H1 (cell line): ENCODE results near the gene ECEL1. TPM values are rescaled to one million over a fixed set of nuclear protein-coding genes. Genes with fewer than 3 reads are reported as not detected.
A peak's percentile ranks its signal among the peaks of the same experiment; 100 is the strongest.

Experiments
- CTCF ChIA-PET: fragments of 300-600 bp; sonication (Branson Sonifier 250); formaldehyde crosslinking; loops from one replicate; lab custom pipeline; 2021; ENCODE audit not compliant: partially characterized antibody; lab: Charles Lee
- POLR2A ChIA-PET: fragments of 300-600 bp; sonication (Branson Sonifier 250); formaldehyde crosslinking; loops from one replicate; lab custom pipeline; 2021; ENCODE audit warnings: inconsistent platforms; ENCODE audit not compliant: partially characterized antibody; lab: Charles Lee
- DNase-seq, 2 experiments: peaks; one replicate each; pipeline versions ENCODE4 v3.0.0 to v3.0.0-alpha.2; 2010 to 2022; ENCODE audit warnings: low spot score in 2 of 2, low read depth in 1 of 2, mixed read lengths in 1 of 2
- FAIRE-seq: peaks from 2 replicates; lab custom pipeline; 2011; peaks lifted over from hg19 to GRCh38; lab: Jason Lieb, UNC
- H2AFZ ChIP-seq: 2 replicates; pipeline ENCODE4 v1.8.1; 2012; ENCODE audit warnings: low read length, inconsistent platforms
- H2AK5ac ChIP-seq: 2 replicates; pipeline ENCODE4 v1.6.1; 2013; ENCODE audit warnings: low read depth, low read length
- H2BK120ac ChIP-seq: replicated peaks from 2 replicates; pipeline ENCODE3; 2013; ENCODE audit warnings: low read depth, low read length, inconsistent platforms
- H2BK12ac ChIP-seq: 2 replicates; pipeline ENCODE4 v1.6.1; 2013; ENCODE audit warnings: low read depth, low read length
- H2BK15ac ChIP-seq: 2 replicates; pipeline ENCODE4 v1.6.1; 2013; ENCODE audit warnings: low read length
- H2BK20ac ChIP-seq: 2 replicates; pipeline ENCODE4 v1.6.1; 2013; ENCODE audit warnings: low read length
- H2BK5ac ChIP-seq: 2 replicates; pipeline ENCODE4 v1.6.1; 2013; ENCODE audit warnings: low read depth, low read length
- H3K14ac ChIP-seq: 2 replicates; pipeline ENCODE4 v1.6.1; 2013; ENCODE audit warnings: inconsistent platforms; ENCODE audit not compliant: insufficient read length
- H3K18ac ChIP-seq: 2 replicates; pipeline ENCODE4 v1.6.1; 2013; ENCODE audit warnings: low read length; ENCODE audit errors: extremely low read depth
- H3K23ac ChIP-seq: 2 replicates; pipeline ENCODE4 v1.6.1; 2013; ENCODE audit warnings: inconsistent platforms; ENCODE audit not compliant: insufficient read length
- H3K23me2 ChIP-seq: 2 replicates; pipeline ENCODE4 v1.6.1; 2013; ENCODE audit warnings: low read depth, low read length
- H3K27ac ChIP-seq: 2 replicates; pipeline ENCODE4 v1.6.1; 2011; ENCODE audit warnings: low read depth, low read length, inconsistent platforms
- H3K27me3 ChIP-seq, 4 experiments: replicated peaks in 1 of 4; 1 replicate in 1 of 4; 2 replicates in 3 of 4; pipeline versions ENCODE4 v1.6.1 to v1.8.1; 2011 to 2013; ENCODE audit warnings: low read length in 3 of 4, mild to moderate bottlenecking in 3 of 4, inconsistent platforms in 2 of 4, mixed read lengths in 2 of 4, moderate library complexity in 1 of 4; ENCODE audit not compliant: control insufficient read depth in 3 of 4, insufficient read depth in 3 of 4; ENCODE audit errors: extremely low read depth in 1 of 4
- H3K36me3 ChIP-seq, 4 experiments: 2 replicates each; pipeline versions ENCODE4 v1.6.1 to v1.8.1; 2011 to 2013; ENCODE audit warnings: mild to moderate bottlenecking in 4 of 4, low read length in 3 of 4, moderate library complexity in 2 of 4, control low read depth in 1 of 4, inconsistent platforms in 1 of 4; ENCODE audit not compliant: insufficient read depth in 4 of 4, control insufficient read depth in 2 of 4
- H3K4ac ChIP-seq: replicated peaks from 2 replicates; pipeline ENCODE3; 2013; ENCODE audit warnings: low read length, low read depth, mixed read lengths, inconsistent platforms; ENCODE audit not compliant: insufficient read length
- H3K4me1 ChIP-seq, 4 experiments: replicated peaks in 1 of 4; 1 replicate in 1 of 4; 2 replicates in 3 of 4; pipeline versions ENCODE4 v1.6.1 to v1.8.1; 2011 to 2013; ENCODE audit warnings: low read length in 3 of 4, inconsistent platforms in 2 of 4, mixed read lengths in 1 of 4; ENCODE audit not compliant: insufficient read depth in 4 of 4, control insufficient read depth in 3 of 4
- H3K4me2 ChIP-seq, 2 experiments: 2 replicates each; pipeline versions ENCODE4 v1.6.1 to v1.8.1; 2011 to 2013; ENCODE audit warnings: low read depth in 2 of 2, low read length in 2 of 2, control low read depth in 1 of 2, inconsistent platforms in 1 of 2, mild to moderate bottlenecking in 1 of 2; ENCODE audit not compliant: insufficient read depth in 1 of 2
- H3K4me3 ChIP-seq, 4 experiments: fragments of 200-600, 300-600 bp in 1 of 4; sonication (generic), shearing (Covaris generic), sonication (Bioruptor Twin) in 1 of 4; 2 replicates each; pipeline versions ENCODE4 v1.5.1 to v1.8.1; 2011 to 2016; ENCODE audit warnings: low read length in 4 of 4, low read depth in 3 of 4, control low read depth in 2 of 4, inconsistent platforms in 2 of 4, mild to moderate bottlenecking in 2 of 4, mixed read lengths in 1 of 4, moderate library complexity in 1 of 4; ENCODE audit not compliant: insufficient read depth in 2 of 4; ENCODE audit errors: extremely low read depth in 1 of 4
- H3K56ac ChIP-seq: replicated peaks from 2 replicates; pipeline ENCODE3; 2013; ENCODE audit warnings: low read depth, mild to moderate bottlenecking, mixed read lengths, low read length, inconsistent platforms; ENCODE audit not compliant: insufficient read length
- H3K79me1 ChIP-seq: 2 replicates; pipeline ENCODE4 v1.6.1; 2013; ENCODE audit warnings: low read depth, low read length, control low read depth
- H3K79me2 ChIP-seq, 2 experiments: 2 replicates each; pipeline versions ENCODE4 v1.6.1 to v1.8.1; 2012 to 2013; ENCODE audit warnings: low read length in 2 of 2, mild to moderate bottlenecking in 2 of 2, inconsistent platforms in 1 of 2; ENCODE audit not compliant: insufficient read depth in 2 of 2, control insufficient read depth in 1 of 2
- H3K9ac ChIP-seq, 4 experiments: replicated peaks in 1 of 4; 1 replicate in 1 of 4; 2 replicates in 3 of 4; pipeline versions ENCODE4 v1.6.1 to v1.8.1; 2011 to 2013; ENCODE audit warnings: low read depth in 3 of 4, low read length in 3 of 4, control low read depth in 2 of 4, mild to moderate bottlenecking in 2 of 4, moderate library complexity in 2 of 4, inconsistent platforms in 1 of 4; ENCODE audit errors: extremely low read depth in 1 of 4
- H3K9me3 ChIP-seq, 2 experiments: 2 replicates each; pipeline versions ENCODE4 v1.6.1 to v1.8.1; 2012 to 2013; ENCODE audit warnings: mild to moderate bottlenecking in 2 of 2, moderate library complexity in 2 of 2, control low read depth in 1 of 2, inconsistent platforms in 1 of 2, low read depth in 1 of 2, low read length in 1 of 2, mixed read lengths in 1 of 2; ENCODE audit not compliant: insufficient read depth in 2 of 2
- H4K20me1 ChIP-seq, 2 experiments: replicated peaks in 1 of 2; 2 replicates each; pipeline versions ENCODE3 to v1.8.1; 2011 to 2013; ENCODE audit warnings: inconsistent platforms in 2 of 2, low read length in 2 of 2, mild to moderate bottlenecking in 1 of 2; ENCODE audit not compliant: insufficient read depth in 2 of 2, control insufficient read depth in 1 of 2
- H4K5ac ChIP-seq: 2 replicates; pipeline ENCODE4 v1.6.1; 2013; ENCODE audit warnings: low read length, low read depth, mixed read lengths, inconsistent platforms; ENCODE audit not compliant: insufficient read length
- H4K8ac ChIP-seq: 2 replicates; pipeline ENCODE4 v1.8.0; 2013; ENCODE audit warnings: mild to moderate bottlenecking, moderate library complexity, low read length, inconsistent platforms; ENCODE audit not compliant: insufficient read depth; ENCODE audit errors: extremely low read depth
- H4K91ac ChIP-seq: replicated peaks from 2 replicates; pipeline ENCODE3; 2013; ENCODE audit warnings: low read length, mixed read lengths, inconsistent platforms; ENCODE audit not compliant: insufficient read length
- HDAC2 ChIP-seq, 2 experiments: fragments of 300-600 bp in 1 of 2; sonication (generic) in 1 of 2; IDR thresholded peaks; 2 replicates each; pipeline ENCODE4 v1.6.1; 2011 to 2012; ENCODE audit warnings: low read depth in 2 of 2, low read length in 2 of 2, mild to moderate bottlenecking in 2 of 2, moderate library complexity in 2 of 2, borderline replicate concordance in 1 of 2, inconsistent platforms in 1 of 2
- KDM1A ChIP-seq: fragments of 200-600, 300-600 bp; sonication (generic); IDR thresholded peaks from 2 replicates; pipeline ENCODE4 v1.7.1; 2016; ENCODE audit warnings: mild to moderate bottlenecking, low read length, borderline replicate concordance
- NANOG ChIP-seq: IDR thresholded peaks from 2 replicates; pipeline ENCODE4 v1.6.1; 2011; ENCODE audit warnings: low read length, low read depth, mild to moderate bottlenecking, inconsistent platforms; ENCODE audit not compliant: insufficient read depth, poor library complexity, severe bottlenecking
- SIN3A ChIP-seq, 2 experiments: IDR thresholded peaks in 1 of 2; conservative IDR thresholded peaks in 1 of 2; 2 replicates each; pipeline ENCODE4 v1.6.1; 2011 to 2012; ENCODE audit warnings: low read length in 2 of 2, improper control_type of control experiment in 1 of 2, low read depth in 1 of 2, mild to moderate bottlenecking in 1 of 2
- TCF12 ChIP-seq: IDR thresholded peaks from 2 replicates; pipeline ENCODE4 v1.6.1; 2011; ENCODE audit warnings: low read depth, mild to moderate bottlenecking, low read length
- WGBS, 2 experiments: shearing (Covaris generic) in 1 of 2; methylation state at CpG; one replicate each; pipeline versions ENCODE4 v1.1.6 to v1.1.7; 2013 to 2015; ENCODE audit warnings: low lambda C conversion rate in 2 of 2, mixed read lengths in 2 of 2, inconsistent platforms in 1 of 2, low coverage in 1 of 2, missing lambda C conversion rate in 1 of 2; ENCODE audit not compliant: insufficient replicate concordance in 2 of 2, insufficient coverage in 1 of 2, insufficient read length in 1 of 2; ENCODE audit errors: extremely low coverage in 1 of 2, missing lambda C conversion rate in 1 of 2; 5-methylcytosine and 5-hydroxymethylcytosine counted together
- polyA plus RNA-seq, 7 experiments: library from polyadenylated mRNA; depleted of rRNA in 3 of 7; stranded (reverse) in 5 of 7; unstranded in 2 of 7; fragments of >200 nt in 5 of 7; fragments of 200-250 nt in 2 of 7; gene quantifications; 1 replicate in 5 of 7; 2 replicates in 1 of 7; 4 replicates in 1 of 7; pipeline versions ENCODE4 v1.2.1 to v1.2.3, GENCODE V29; 2011 to 2013; ENCODE audit warnings: missing spikeins in 2 of 7, mixed read lengths in 2 of 7
- total RNA-seq: library from RNA; stranded (reverse); fragmentation: NEBNext Ultra II Directional; extraction: Animal tissue kit (Norgen Biotek cat#: 25700); gene quantifications from 2 replicates; pipeline ENCODE4 v1.2.1, GENCODE V29; 2021

ECEL1 gene
- total and polyA plus RNA-seq, 2 of the 8 experiments (the other 6 are each of a cell fraction or from before 2014, with no cell fraction given): 7.7 to 20.2 TPM

GRCh38 chr2:232504438-232504837, 16.8 kb upstream of the ECEL1 start:
- H2AFZ ChIP-seq: no peak overlapping the region
- no peak overlapping the region for H3K9ac ChIP-seq
- H3K4ac ChIP-seq: no peak overlapping the region
- H2BK15ac ChIP-seq: no peak overlapping the region
- H4K91ac ChIP-seq: no peak overlapping the region
- TF ChIP-seq HDAC2 (IDR thresholded peaks at IDR 0.05; ENCODE audit: borderline replicate concordance in 1 of 2, low read depth in 2 of 2, low read length in 2 of 2): no peak
- TF ChIP-seq NANOG: peak; percentile 51
- no peak for TF ChIP-seq TCF12
- 0 out of 4 replicates have a peak, but pooled peaks of 1 of the 2 experiments have one; percentile 42 for TF ChIP-seq SIN3A (conservative IDR thresholded peaks at IDR 0.05 in 1 of 2, IDR thresholded peaks at IDR 0.05 in 1 of 2; ENCODE audit: low read depth in 1 of 2, low read length in 2 of 2)
- peak; percentile 36; the same call in 1 of the 2 replicates for TF ChIP-seq KDM1A
- peaks cover 0 to 2% of the 10 kb centered on the region in 2 experiments for H4K20me1 ChIP-seq
- no peak overlapping the region for H2BK5ac ChIP-seq
- H3K4me3 ChIP-seq: no peak overlapping the region
- H3K9me3 ChIP-seq: no peaks in the 10 kb centered on the region
- no peak overlapping the region for H4K8ac ChIP-seq
- no peak overlapping the region for H3K14ac ChIP-seq
- ChIA-PET CTCF (interaction anchor here (1.9 to 10.8 kb wide), 2 partner anchors 15 to 17 kb away, joined by 4 to 176 read pairs; partner anchors contain the start of genes CHRND and PRSS56), POLR2A (interaction anchor here (1.2 kb wide), 1 partner anchor 20 kb away, joined by 3 read pairs; no protein-coding TSS in a partner anchor)
- no peak overlapping the region for H4K5ac ChIP-seq
- H3K79me1 ChIP-seq: no peaks in the 10 kb centered on the region
- H2BK120ac ChIP-seq: no peak overlapping the region
- H2BK20ac ChIP-seq: no peak overlapping the region
- H3K4me1 ChIP-seq: peaks cover 0 to 27% (median 17%) of the 10 kb centered on the region in 4 experiments; a peak in 6 of 7 replicates
- peaks cover 12% of the 10 kb centered on the region for H3K23me2 ChIP-seq
- no peak overlapping the region for H3K18ac ChIP-seq
- H2AK5ac ChIP-seq: no peak overlapping the region
- peak overlapping the region in 1 of 2 experiments; percentile 100; a peak in 1 of 4 replicates for H3K4me2 ChIP-seq
- no peak overlapping the region for H3K23ac ChIP-seq
- no peaks in the 10 kb centered on the region for H3K79me2 ChIP-seq
- H3K36me3 ChIP-seq: no peaks in the 10 kb centered on the region
- H3K27me3 ChIP-seq: peaks cover 15 to 48% (median 43%) of the 10 kb centered on the region in 4 experiments
- no peak overlapping the region; the same call in 1 of the 2 replicates for H2BK12ac ChIP-seq
- no peak overlapping the region for H3K56ac ChIP-seq
- WGBS, 2 experiments: 61% methylated on average over 2 of the region's 2 CpGs; no CpG with 5 or more reads in 1 of the 2 experiments
- no peak overlapping the region for H3K27ac ChIP-seq
- FAIRE-seq (peak; percentile 57), DNase-seq (no peak)
